GM23338 (cell line): ENCODE results near the gene PLA2G12A. TPM values are rescaled to one million over a fixed set of nuclear protein-coding genes. Genes with fewer than 3 reads are reported as not detected.
A peak's percentile ranks its signal among the peaks of the same experiment; 100 is the strongest.

ENCODE experiments used
- ATAC-seq: fragments of 200-7000 bp; cut with Tn5 transposase; 3 replicates; pipeline ENCODE4 v1.9.1; 2020
- DNase-seq: peaks from one replicate; pipeline ENCODE4 v3.0.0-alpha.2; 2015; ENCODE audit warnings: low spot score
- H2AFZ ChIP-seq: fragments of 200-600 bp; sonication (generic); 2 replicates; pipeline ENCODE4 v1.8.0; 2016; ENCODE audit warnings: antibody characterized with exemption, mild to moderate bottlenecking, moderate library complexity
- H3F3A ChIP-seq: fragments of 200-600 bp; sonication (generic); replicated peaks from 2 replicates; pipeline ENCODE4 v1.8.0; 2017; ENCODE audit warnings: antibody characterized with exemption, mixed run types, low read depth
- H3K27ac ChIP-seq: fragments of 200-600 bp; sonication (generic); 2 replicates; pipeline ENCODE4 v1.6.1; 2016; ENCODE audit warnings: low read depth
- H3K27me3 ChIP-seq: fragments of 200-600 bp; sonication (generic); 2 replicates; pipeline ENCODE4 v1.8.0; 2016; ENCODE audit warnings: mild to moderate bottlenecking, mixed run types, moderate library complexity; ENCODE audit not compliant: insufficient read depth
- H3K36me3 ChIP-seq: fragments of 200-600 bp; sonication (generic); 2 replicates; pipeline ENCODE4 v1.8.0; 2016; ENCODE audit warnings: mild to moderate bottlenecking; ENCODE audit not compliant: insufficient read depth
- H3K4me1 ChIP-seq: fragments of 200-600 bp; sonication (generic); 2 replicates; pipeline ENCODE4 v1.8.0; 2016; ENCODE audit warnings: mild to moderate bottlenecking, moderate library complexity; ENCODE audit not compliant: insufficient read depth
- H3K4me2 ChIP-seq: fragments of 200-600 bp; sonication (generic); 2 replicates; pipeline ENCODE4 v1.7.1; 2017; ENCODE audit warnings: mixed run types
- H3K4me3 ChIP-seq: fragments of 200-600 bp; sonication (generic); 2 replicates; pipeline ENCODE4 v1.6.1; 2016; ENCODE audit warnings: mixed run types
- H3K79me2 ChIP-seq: fragments of 200-600 bp; sonication (generic); replicated peaks from 2 replicates; pipeline ENCODE4 v1.8.0; 2017; ENCODE audit warnings: mild to moderate bottlenecking; ENCODE audit not compliant: insufficient read depth
- H3K9me2 ChIP-seq: fragments of 200-600 bp; sonication (generic); 2 replicates; pipeline ENCODE4 v1.8.0; 2017; ENCODE audit not compliant: insufficient read depth
- H4K20me1 ChIP-seq: fragments of 200-600 bp; sonication (generic); replicated peaks from 2 replicates; pipeline ENCODE4 v1.8.0; 2017; ENCODE audit warnings: mild to moderate bottlenecking; ENCODE audit not compliant: insufficient read depth
- H3K27ac Mint-ChIP-seq: 2 replicates; pipeline ENCODE4 v1.8.0; 2020; ENCODE audit warnings: inconsistent platforms, mild to moderate bottlenecking, moderate library complexity, mixed read lengths
- H3K27me3 Mint-ChIP-seq: 3 replicates; pipeline ENCODE4 v1.8.0; 2022; ENCODE audit warnings: low read depth, mild to moderate bottlenecking, moderate library complexity, mixed read lengths, inconsistent platforms; ENCODE audit not compliant: insufficient read depth, poor library complexity
- H3K36me3 Mint-ChIP-seq: 3 replicates; pipeline ENCODE4 v1.8.0; 2021; ENCODE audit warnings: low read depth, mild to moderate bottlenecking, inconsistent platforms, moderate library complexity, mixed read lengths
- H3K4me1 Mint-ChIP-seq: 3 replicates; pipeline ENCODE4 v1.8.0; 2020; ENCODE audit warnings: mild to moderate bottlenecking, inconsistent platforms, mixed read lengths
- H3K4me3 Mint-ChIP-seq: 3 replicates; pipeline ENCODE4 v1.8.0; 2021; ENCODE audit warnings: moderate library complexity, mild to moderate bottlenecking, inconsistent platforms, mixed read lengths
- H3K9me3 Mint-ChIP-seq: 3 replicates; pipeline ENCODE4 v1.8.0; 2020; ENCODE audit warnings: moderate library complexity, mild to moderate bottlenecking, inconsistent platforms, mixed read lengths
- EZH2 ChIP-seq: fragments of 200-600 bp; sonication (generic); IDR thresholded peaks from one replicate; pipeline ENCODE4 v1.8.0; 2017; ENCODE audit warnings: antibody characterized with exemption, mild to moderate bottlenecking, low read depth; ENCODE audit not compliant: unreplicated experiment
- EZH2phosphoT487 ChIP-seq: fragments of 200-600 bp; sonication (generic); IDR thresholded peaks from one replicate; pipeline ENCODE4 v1.8.1; 2018; ENCODE audit warnings: antibody characterized with exemption; ENCODE audit not compliant: unreplicated experiment
- JUNB ChIP-seq: IDR thresholded peaks from one replicate; pipeline ENCODE4 v1.6.1; 2016; ENCODE audit warnings: antibody characterized with exemption; ENCODE audit not compliant: unreplicated experiment
- POLR2AphosphoS5 ChIP-seq: IDR thresholded peaks from 2 replicates; pipeline ENCODE4 v1.6.1; 2016; ENCODE audit warnings: antibody characterized with exemption, low read depth
- STAT1 ChIP-seq: IDR thresholded peaks from one replicate; pipeline ENCODE4 v1.6.1; 2016; ENCODE audit warnings: antibody characterized with exemption; ENCODE audit not compliant: unreplicated experiment
- ZNF331 ChIP-seq: fragments of 250-450 bp; sonication (Bioruptor Pico); IDR thresholded peaks from 2 replicates; pipeline ENCODE4 v1.5.0; 2020; ENCODE audit warnings: low read depth, mild to moderate bottlenecking, moderate library complexity
- polyA plus RNA-seq: library from polyadenylated mRNA; unstranded; fragments of >200 nt; fragmentation: Nextera tagmentation; extraction: Ambion mirVana; gene quantifications from 2 replicates; pipeline ENCODE4 v1.2.1, GENCODE V29; 2016
- total RNA-seq: library from RNA; depleted of rRNA; stranded (reverse); fragments of >200 nt; shearing (Covaris generic); gene quantifications from 2 replicates; pipeline ENCODE4 v1.2.3, GENCODE V29; 2014
- TF ChIP-seq, protein P1 (sequence below), 2 experiments: fragments of 200-600 bp in 1 of 2; sonication (generic) in 1 of 2; conservative IDR thresholded peaks; 2 replicates each; pipeline versions ENCODE4 v1.5.1 to v1.6.1; 2016 to 2017; ENCODE audit warnings: antibody characterized with exemption in 2 of 2, low read depth in 2 of 2, mild to moderate bottlenecking in 2 of 2, moderate library complexity in 1 of 2
- TF ChIP-seq, protein P2 (sequence below): fragments of 250-450 bp; sonication (Bioruptor Pico); IDR thresholded peaks from 2 replicates; pipeline ENCODE4 v1.5.0; 2020; ENCODE audit warnings: mild to moderate bottlenecking, moderate library complexity
- TF ChIP-seq, protein P3 (sequence below): IDR thresholded peaks from 2 replicates; pipeline ENCODE4 v1.6.1; 2016; ENCODE audit warnings: antibody characterized with exemption

Gene PLA2G12A
- total and polyA plus RNA-seq, 2 experiments from 2014 or later = 30.8 to 70.7 TPM

DNA sequence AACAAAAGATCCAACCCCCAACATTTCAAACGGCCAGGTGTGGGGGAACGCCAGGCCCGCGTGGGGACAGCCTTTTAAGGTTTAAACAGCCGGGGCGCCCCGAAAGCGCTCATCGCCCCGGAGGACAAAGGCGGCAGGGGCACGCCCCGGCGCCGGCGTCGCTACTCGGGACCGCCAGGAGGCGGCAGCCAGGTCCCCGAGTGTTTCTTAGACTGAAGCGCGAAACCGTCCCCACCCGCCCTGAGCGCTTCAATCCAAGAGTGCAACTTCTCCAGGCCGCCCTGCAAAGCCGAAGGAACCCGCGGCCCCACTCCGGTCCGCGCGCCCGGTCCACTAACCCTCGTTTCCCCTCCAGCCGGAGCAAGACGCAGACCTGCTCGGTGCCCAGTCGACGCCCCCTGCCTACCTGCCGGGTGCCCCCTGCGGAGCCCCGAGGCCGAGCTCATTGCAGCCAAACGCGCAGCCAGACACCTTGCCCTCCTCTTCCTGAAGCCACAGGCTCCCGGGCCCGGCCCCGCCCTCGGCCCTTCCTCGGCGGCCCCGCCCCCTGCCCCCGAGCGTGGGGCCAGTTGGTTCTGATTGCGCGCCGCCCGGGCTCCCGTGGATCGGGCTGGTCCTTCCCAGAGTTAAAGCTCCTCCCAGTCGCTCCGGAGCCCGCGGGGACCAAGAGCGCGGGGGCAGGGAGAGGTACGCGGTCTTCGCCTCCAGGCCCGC, 26.8 kb downstream of the PLA2G12A start, which contains the start of gene CASP6:
Gene CASP6 (minus strand): TSS at position 496 of the 714 bp plus-strand sequence. CDS start 50 bp downstream, at position 446.
- TF ChIP-seq STAT1 = no peak
- no peak for TF ChIP-seq JUNB
- TF ChIP-seq POLR2AphosphoS5 = peak; percentile 63; the same call in 1 of the 2 replicates
- TF ChIP-seq, protein P1, sequence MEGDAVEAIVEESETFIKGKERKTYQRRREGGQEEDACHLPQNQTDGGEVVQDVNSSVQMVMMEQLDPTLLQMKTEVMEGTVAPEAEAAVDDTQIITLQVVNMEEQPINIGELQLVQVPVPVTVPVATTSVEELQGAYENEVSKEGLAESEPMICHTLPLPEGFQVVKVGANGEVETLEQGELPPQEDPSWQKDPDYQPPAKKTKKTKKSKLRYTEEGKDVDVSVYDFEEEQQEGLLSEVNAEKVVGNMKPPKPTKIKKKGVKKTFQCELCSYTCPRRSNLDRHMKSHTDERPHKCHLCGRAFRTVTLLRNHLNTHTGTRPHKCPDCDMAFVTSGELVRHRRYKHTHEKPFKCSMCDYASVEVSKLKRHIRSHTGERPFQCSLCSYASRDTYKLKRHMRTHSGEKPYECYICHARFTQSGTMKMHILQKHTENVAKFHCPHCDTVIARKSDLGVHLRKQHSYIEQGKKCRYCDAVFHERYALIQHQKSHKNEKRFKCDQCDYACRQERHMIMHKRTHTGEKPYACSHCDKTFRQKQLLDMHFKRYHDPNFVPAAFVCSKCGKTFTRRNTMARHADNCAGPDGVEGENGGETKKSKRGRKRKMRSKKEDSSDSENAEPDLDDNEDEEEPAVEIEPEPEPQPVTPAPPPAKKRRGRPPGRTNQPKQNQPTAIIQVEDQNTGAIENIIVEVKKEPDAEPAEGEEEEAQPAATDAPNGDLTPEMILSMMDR (conservative IDR thresholded peaks at IDR 0.05; ENCODE audit: low read depth in 2 of 2) = peak; percentile 53 to 59
- H2AFZ ChIP-seq = peak within 1 kb of the TSS; percentile 94
- peak within 1 kb of the TSS; percentile 88 for H3K27ac ChIP-seq
- peak within 1 kb of the TSS; percentile 89 for H3K4me3 Mint-ChIP-seq
- H3K27ac Mint-ChIP-seq = peak within 1 kb of the TSS; percentile 95
- peaks cover 11% of the 10 kb centered on the region; the same call in 1 of the 2 replicates for H3F3A ChIP-seq
- H3K4me3 ChIP-seq = peak within 1 kb of the TSS; percentile 92
- DNase-seq (peak; percentile 85), ATAC-seq (peak; percentile 79)
- H3K27me3 ChIP-seq = no peaks in the 10 kb centered on the region
- H3K36me3 Mint-ChIP-seq = peaks cover 15% of the 10 kb centered on the region
- peaks cover 3% of the 10 kb centered on the region; the same call in 1 of the 2 replicates for H4K20me1 ChIP-seq
- peaks cover 22% of the 10 kb centered on the region for H3K4me1 Mint-ChIP-seq
- no peaks in the 10 kb centered on the region for H3K9me3 Mint-ChIP-seq
- peaks cover 30% of the 10 kb centered on the region for H3K79me2 ChIP-seq
- peak within 1 kb of the TSS; percentile 93 for H3K4me2 ChIP-seq
- no peaks in the 10 kb centered on the region for H3K36me3 ChIP-seq
- H3K9me2 ChIP-seq = no peaks in the 10 kb centered on the region
- H3K4me1 ChIP-seq = peaks cover 16% of the 10 kb centered on the region
- H3K27me3 Mint-ChIP-seq = peaks cover 10% of the 10 kb centered on the region

DNA sequence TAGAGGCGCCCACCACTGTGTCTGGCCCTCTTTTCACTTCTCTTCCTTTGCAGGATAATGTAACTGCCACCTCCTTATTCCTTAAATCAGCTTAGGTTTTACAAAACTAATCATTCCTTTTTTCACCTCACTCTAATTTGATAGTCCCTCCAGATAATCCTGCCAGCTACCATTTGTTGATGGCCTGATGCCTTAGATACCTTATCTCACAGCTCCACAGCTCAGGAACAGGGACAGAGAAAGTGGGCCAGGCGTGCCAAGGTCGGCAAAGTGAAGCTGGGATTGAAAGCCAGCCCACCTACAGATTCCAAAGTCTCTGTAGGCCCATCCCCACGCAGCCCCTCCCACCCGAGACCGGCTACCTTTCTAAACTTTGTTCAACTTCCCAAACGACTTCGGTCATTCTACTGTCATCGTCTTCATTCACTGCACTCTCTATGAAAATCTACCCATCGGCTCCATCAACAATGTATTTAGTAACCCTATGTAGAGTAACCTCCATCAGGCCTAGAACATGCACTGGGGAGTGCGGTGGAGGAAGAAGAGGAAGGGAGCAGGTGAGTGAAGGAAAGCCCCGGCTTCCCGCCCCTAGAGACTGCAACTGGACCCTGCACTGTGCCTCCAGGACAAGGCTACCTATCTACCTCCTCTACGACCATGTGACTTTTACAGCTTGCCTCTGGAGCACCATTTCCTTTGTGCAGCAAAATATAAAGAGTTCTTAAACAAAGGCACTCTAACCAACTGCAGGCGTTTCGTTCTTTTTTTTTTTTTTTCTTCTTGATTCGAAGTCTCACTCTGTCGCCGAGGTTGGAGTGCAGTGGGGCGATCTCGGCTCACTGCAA, 28.1 kb downstream of the PLA2G12A start:
- H2AFZ ChIP-seq = peak overlapping the region; percentile 94
- peaks cover 30% of the 10 kb centered on the region for H3K79me2 ChIP-seq
- H3F3A ChIP-seq = peaks cover 11% of the 10 kb centered on the region; the same call in 1 of the 2 replicates
- Mint-ChIP-seq H3K36me3 (peaks cover 28% of the 10 kb centered on the region), H3K4me3 (peak overlapping the region; percentile 89), H3K9me3 (no peaks in the 10 kb centered on the region; the same call in 2 of the 3 replicates), H3K27me3 (peaks cover 10% of the 10 kb centered on the region), H3K27ac (peak overlapping the region; percentile 95), H3K4me1 (peaks cover 22% of the 10 kb centered on the region)
- peak; percentile 58 for DNase-seq
- H3K4me2 ChIP-seq = peak overlapping the region; percentile 93
- ATAC-seq = peak; percentile 54
- peak overlapping the region; percentile 92 for H3K4me3 ChIP-seq
- H3K9me2 ChIP-seq = no peaks in the 10 kb centered on the region
- no peaks in the 10 kb centered on the region for H3K36me3 ChIP-seq
- peaks cover 16% of the 10 kb centered on the region for H3K4me1 ChIP-seq
- peaks cover 3% of the 10 kb centered on the region; the same call in 1 of the 2 replicates for H4K20me1 ChIP-seq
- H3K27me3 ChIP-seq = no peaks in the 10 kb centered on the region
- peak overlapping the region; percentile 88 for H3K27ac ChIP-seq
- TF ChIP-seq, protein P2, sequence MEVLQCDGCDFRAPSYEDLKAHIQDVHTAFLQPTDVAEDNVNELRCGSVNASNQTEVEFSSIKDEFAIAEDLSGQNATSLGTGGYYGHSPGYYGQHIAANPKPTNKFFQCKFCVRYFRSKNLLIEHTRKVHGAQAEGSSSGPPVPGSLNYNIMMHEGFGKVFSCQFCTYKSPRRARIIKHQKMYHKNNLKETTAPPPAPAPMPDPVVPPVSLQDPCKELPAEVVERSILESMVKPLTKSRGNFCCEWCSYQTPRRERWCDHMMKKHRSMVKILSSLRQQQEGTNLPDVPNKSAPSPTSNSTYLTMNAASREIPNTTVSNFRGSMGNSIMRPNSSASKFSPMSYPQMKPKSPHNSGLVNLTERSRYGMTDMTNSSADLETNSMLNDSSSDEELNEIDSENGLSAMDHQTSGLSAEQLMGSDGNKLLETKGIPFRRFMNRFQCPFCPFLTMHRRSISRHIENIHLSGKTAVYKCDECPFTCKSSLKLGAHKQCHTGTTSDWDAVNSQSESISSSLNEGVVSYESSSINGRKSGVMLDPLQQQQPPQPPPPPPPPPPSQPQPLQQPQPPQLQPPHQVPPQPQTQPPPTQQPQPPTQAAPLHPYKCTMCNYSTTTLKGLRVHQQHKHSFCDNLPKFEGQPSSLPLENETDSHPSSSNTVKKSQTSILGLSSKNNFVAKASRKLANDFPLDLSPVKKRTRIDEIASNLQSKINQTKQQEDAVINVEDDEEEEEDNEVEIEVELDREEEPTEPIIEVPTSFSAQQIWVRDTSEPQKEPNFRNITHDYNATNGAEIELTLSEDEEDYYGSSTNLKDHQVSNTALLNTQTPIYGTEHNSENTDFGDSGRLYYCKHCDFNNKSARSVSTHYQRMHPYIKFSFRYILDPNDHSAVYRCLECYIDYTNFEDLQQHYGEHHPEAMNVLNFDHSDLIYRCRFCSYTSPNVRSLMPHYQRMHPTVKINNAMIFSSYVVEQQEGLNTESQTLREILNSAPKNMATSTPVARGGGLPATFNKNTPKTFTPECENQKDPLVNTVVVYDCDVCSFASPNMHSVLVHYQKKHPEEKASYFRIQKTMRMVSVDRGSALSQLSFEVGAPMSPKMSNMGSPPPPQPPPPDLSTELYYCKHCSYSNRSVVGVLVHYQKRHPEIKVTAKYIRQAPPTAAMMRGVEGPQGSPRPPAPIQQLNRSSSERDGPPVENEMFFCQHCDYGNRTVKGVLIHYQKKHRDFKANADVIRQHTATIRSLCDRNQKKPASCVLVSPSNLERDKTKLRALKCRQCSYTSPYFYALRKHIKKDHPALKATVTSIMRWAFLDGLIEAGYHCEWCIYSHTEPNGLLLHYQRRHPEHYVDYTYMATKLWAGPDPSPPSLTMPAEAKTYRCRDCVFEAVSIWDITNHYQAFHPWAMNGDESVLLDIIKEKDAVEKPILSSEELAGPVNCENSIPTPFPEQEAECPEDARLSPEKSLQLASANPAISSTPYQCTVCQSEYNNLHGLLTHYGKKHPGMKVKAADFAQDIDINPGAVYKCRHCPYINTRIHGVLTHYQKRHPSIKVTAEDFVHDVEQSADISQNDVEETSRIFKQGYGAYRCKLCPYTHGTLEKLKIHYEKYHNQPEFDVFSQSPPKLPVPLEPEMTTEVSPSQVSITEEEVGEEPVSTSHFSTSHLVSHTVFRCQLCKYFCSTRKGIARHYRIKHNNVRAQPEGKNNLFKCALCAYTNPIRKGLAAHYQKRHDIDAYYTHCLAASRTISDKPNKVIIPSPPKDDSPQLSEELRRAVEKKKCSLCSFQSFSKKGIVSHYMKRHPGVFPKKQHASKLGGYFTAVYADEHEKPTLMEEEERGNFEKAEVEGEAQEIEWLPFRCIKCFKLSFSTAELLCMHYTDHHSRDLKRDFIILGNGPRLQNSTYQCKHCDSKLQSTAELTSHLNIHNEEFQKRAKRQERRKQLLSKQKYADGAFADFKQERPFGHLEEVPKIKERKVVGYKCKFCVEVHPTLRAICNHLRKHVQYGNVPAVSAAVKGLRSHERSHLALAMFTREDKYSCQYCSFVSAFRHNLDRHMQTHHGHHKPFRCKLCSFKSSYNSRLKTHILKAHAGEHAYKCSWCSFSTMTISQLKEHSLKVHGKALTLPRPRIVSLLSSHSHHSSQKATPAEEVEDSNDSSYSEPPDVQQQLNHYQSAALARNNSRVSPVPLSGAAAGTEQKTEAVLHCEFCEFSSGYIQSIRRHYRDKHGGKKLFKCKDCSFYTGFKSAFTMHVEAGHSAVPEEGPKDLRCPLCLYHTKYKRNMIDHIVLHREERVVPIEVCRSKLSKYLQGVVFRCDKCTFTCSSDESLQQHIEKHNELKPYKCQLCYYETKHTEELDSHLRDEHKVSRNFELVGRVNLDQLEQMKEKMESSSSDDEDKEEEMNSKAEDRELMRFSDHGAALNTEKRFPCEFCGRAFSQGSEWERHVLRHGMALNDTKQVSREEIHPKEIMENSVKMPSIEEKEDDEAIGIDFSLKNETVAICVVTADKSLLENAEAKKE (CRISPR knock-in tag) = no peak
- no peak; the same call in 1 of the 2 replicates for TF ChIP-seq POLR2AphosphoS5
- no peak for TF ChIP-seq JUNB
- TF ChIP-seq STAT1 = no peak
- TF ChIP-seq EZH2 = no peak
- TF ChIP-seq, protein P3, sequence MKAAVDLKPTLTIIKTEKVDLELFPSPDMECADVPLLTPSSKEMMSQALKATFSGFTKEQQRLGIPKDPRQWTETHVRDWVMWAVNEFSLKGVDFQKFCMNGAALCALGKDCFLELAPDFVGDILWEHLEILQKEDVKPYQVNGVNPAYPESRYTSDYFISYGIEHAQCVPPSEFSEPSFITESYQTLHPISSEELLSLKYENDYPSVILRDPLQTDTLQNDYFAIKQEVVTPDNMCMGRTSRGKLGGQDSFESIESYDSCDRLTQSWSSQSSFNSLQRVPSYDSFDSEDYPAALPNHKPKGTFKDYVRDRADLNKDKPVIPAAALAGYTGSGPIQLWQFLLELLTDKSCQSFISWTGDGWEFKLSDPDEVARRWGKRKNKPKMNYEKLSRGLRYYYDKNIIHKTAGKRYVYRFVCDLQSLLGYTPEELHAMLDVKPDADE = no peak
- TF ChIP-seq ZNF331 = no peak
- TF ChIP-seq EZH2phosphoT487 = no peak
